ENCODE results near the gene PPP1R15B. TPM values are rescaled to one million over a fixed set of nuclear protein-coding genes. Genes with fewer than 3 reads are reported as not detected.

The PPP1R15B gene
- total RNA-seq, 6 experiments from 2014 or later, result 27.4 to 34.8 (median 30.9) TPM

DNA sequence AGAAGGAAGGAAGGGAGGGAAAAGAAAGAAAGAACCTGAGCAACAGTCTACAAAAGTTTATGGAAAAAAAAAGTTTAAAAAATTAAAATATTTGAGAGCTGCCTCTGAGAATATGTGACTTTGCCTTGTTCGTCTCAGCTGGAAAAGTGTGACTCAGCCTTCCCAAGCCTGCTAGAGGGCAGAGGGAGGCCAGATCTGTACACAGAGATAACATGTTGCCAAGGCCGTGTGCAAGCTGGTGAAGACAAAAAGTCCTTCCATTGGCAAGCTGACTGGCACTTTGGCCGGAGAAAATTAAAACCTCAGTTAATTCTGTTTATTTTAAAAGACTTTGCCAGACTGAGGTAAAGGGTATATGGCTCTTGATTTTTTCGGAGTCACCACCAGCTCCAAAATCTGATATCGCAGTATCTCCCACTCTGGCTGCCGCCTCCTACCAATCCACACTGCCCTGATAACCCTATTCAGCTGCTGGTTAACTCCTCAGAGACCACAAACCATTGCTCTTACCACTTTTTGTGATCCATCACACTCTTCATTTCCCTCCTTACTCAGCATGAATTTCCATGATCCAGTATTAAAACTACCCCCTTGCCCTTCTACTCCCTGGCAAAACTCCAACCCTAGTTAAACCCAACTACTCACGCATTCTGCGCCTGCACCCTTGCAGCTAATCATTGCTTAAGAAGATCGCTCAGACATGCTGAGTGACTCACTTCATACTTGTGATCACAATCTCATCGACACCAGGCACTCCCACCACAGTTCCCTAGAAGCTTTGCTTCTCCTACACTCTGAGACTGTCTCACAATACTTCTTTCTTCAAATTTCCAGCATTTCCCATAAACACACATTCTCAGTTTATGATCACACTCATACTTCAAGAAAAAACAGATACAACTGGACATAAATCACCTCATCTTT is 5.7 kb upstream of the PPP1R15B start:
- H3K9me3 Mint-ChIP-seq, result no peaks in the 10 kb centered on the region
- H3K27me3 Mint-ChIP-seq (ENCODE audit: insufficient read depth), result no peaks in the 10 kb centered on the region; the same call in 1 of the 2 replicates
- TF ChIP-seq, protein P1, sequence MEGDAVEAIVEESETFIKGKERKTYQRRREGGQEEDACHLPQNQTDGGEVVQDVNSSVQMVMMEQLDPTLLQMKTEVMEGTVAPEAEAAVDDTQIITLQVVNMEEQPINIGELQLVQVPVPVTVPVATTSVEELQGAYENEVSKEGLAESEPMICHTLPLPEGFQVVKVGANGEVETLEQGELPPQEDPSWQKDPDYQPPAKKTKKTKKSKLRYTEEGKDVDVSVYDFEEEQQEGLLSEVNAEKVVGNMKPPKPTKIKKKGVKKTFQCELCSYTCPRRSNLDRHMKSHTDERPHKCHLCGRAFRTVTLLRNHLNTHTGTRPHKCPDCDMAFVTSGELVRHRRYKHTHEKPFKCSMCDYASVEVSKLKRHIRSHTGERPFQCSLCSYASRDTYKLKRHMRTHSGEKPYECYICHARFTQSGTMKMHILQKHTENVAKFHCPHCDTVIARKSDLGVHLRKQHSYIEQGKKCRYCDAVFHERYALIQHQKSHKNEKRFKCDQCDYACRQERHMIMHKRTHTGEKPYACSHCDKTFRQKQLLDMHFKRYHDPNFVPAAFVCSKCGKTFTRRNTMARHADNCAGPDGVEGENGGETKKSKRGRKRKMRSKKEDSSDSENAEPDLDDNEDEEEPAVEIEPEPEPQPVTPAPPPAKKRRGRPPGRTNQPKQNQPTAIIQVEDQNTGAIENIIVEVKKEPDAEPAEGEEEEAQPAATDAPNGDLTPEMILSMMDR (IDR thresholded peaks at IDR 0.05), result no peak
- peak overlapping the region; percentile 86 for H3K4me3 Mint-ChIP-seq
- DNase-seq, result peak; percentile 98
- H3K4me1 Mint-ChIP-seq (ENCODE audit: low read depth), result peaks cover 45% of the 10 kb centered on the region
- H3K27ac Mint-ChIP-seq, result peak overlapping the region; percentile 98
- H3K36me3 Mint-ChIP-seq (ENCODE audit: low read depth), result no peaks in the 10 kb centered on the region

DNA sequence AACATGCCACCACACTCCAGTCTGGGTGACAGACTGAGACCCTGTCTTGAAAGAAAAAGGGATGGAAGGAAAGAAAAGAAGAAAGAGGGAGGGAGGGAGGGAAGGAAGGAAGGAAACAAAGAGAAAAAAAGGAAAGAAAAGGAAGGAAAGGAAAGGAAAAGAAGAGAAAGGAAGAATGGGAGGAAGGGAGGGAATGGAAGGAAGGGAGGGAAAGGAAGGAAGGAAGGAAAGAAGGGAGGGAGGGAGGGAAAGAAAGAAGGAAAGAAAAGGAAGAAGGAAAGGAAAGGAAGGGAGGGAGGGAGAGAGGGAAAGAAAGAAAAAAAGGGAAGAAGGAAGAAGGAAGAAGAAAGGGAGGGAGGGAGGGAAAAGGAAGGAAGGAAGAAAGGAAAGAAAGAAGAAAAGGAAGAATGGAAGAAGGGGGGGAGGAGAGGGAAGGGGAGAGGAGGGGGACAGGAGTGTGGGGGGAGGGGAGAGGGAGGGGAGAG is 5.0 kb upstream of the PPP1R15B start:
- DNase-seq, result no peak
- Mint-ChIP-seq H3K4me1 (ENCODE audit: low read depth) (peaks cover 45% of the 10 kb centered on the region), H3K9me3 (no peaks in the 10 kb centered on the region), H3K27me3 (ENCODE audit: insufficient read depth) (peaks cover 2% of the 10 kb centered on the region; the same call in 1 of the 2 replicates), H3K4me3 (peak overlapping the region; percentile 86), H3K36me3 (ENCODE audit: low read depth) (no peaks in the 10 kb centered on the region), H3K27ac (peak overlapping the region; percentile 98)
- TF ChIP-seq, protein P1 (IDR thresholded peaks at IDR 0.05), result no peak

DNA sequence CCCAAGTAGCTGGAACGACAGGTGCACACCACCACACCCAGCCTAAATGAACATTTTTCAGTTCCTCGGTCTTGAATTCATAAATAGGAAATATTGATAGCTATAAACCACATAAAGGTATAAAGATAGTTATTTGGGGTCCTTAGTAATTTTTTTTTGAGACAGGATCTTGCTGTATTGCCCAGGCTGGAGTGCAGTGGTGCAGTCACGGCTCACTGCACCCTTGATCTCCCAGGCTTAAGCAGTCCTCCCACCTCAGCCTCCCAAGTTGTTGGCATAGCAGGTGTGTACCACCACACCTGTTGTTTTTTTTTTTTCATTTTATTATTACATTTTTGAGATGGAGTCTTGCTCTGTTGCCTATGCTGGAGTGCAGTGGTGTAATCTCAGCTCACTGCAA is 3.7 kb upstream of the PPP1R15B start:
- peaks cover 12% of the 10 kb centered on the region for H3K36me3 Mint-ChIP-seq (ENCODE audit: low read depth)

DNA sequence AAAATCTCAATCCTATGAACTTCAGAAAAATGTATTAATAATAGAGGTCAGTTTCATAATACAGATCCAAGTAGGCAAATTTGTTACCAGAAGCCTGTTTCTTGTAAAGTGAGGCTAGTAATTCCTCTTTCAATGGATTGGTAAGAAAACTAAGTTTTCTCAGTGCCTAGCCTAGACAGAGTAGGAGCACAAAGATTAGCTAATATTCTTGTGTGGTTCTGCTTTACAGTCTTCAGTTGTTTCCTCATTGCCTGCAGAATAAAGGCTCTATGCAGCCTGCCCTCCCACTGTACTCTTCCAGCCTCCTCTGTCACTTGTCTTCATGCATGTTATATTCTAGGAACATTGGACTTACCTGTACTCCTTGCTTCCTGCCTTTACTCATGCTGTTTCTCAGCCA is 2.4 kb upstream of the PPP1R15B start:
- Mint-ChIP-seq H3K9me3 (no peaks in the 10 kb centered on the region), H3K4me3 (no peak overlapping the region), H3K27me3 (ENCODE audit: insufficient read depth) (peaks cover 10% of the 10 kb centered on the region), H3K4me1 (ENCODE audit: low read depth) (peaks cover 28% of the 10 kb centered on the region), H3K36me3 (ENCODE audit: low read depth) (peaks cover 25% of the 10 kb centered on the region), H3K27ac (no peak overlapping the region)
- TF ChIP-seq, protein P1 (IDR thresholded peaks at IDR 0.05), result no peak
- no peak for DNase-seq

More for the DNA sequence above, 3.7 kb upstream of the PPP1R15B start:
- Mint-ChIP-seq H3K4me3 (no peak overlapping the region), H3K9me3 (no peaks in the 10 kb centered on the region), H3K27ac (peak overlapping the region; percentile 98; the same call in 1 of the 2 replicates), H3K27me3 (ENCODE audit: insufficient read depth) (peaks cover 10% of the 10 kb centered on the region), H3K4me1 (ENCODE audit: low read depth) (peaks cover 41% of the 10 kb centered on the region)
- no peak for DNase-seq
- TF ChIP-seq, protein P1 (IDR thresholded peaks at IDR 0.05), result no peak

DNA sequence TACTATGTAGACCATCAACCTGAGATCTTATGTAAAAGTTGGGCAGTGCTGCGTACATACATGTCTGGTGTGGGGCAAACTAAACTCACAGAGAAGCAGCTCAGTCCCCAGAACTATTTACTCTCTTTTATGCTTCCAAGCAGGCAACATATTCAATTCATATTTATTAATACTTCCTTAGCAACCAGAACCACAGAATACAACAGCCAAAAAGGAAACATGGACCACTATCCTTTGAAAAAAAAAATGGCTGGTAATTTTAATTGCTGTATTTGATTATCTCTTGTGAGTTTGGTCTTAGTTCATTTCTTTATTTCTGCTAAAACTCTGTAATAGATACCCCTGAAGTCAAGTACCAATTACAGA is 1.5 kb upstream of the PPP1R15B start:
- H3K27ac Mint-ChIP-seq, result peak overlapping the region; percentile 79
- H3K4me3 Mint-ChIP-seq, result no peak overlapping the region; the same call in 1 of the 2 replicates
- peaks cover 10% of the 10 kb centered on the region for H3K27me3 Mint-ChIP-seq (ENCODE audit: insufficient read depth)
- no peak for DNase-seq
- H3K36me3 Mint-ChIP-seq (ENCODE audit: low read depth), result peaks cover 34% of the 10 kb centered on the region
- peaks cover 19% of the 10 kb centered on the region for H3K4me1 Mint-ChIP-seq (ENCODE audit: low read depth)
- TF ChIP-seq, protein P1 (IDR thresholded peaks at IDR 0.05), result no peak
- no peaks in the 10 kb centered on the region for H3K9me3 Mint-ChIP-seq
